Measurements from ENCODE around the gene CAMK1G. TPM values are rescaled to one million over a fixed set of nuclear protein-coding genes. Genes with fewer than 3 reads are reported as not detected.
A peak's percentile ranks its signal among the peaks of the same experiment; 100 is the strongest.

Gene CAMK1G
- total RNA-seq, 2 experiments from 2014 or later, result not detected

DNA sequence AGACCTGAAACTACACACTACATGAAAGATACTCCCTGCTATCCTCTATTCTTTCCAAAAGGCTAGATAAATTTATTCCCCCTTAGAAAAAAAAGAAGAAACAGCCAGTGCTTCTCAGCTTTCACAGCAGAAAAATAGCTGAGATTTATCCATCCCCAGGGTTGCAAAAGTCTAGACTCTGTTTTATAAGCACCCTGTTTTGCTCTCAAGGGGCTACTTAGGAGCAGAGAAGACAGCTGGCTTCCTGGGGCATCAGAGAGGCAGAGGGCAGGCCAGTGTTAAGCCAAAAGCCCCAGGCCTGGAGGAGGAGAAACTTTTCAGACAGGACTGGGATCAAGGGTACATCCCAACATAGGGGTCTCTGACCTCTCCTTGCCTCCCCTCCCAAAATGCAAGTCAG lies 64.8 kb downstream of the CAMK1G start:
- Mint-ChIP-seq H3K27me3 (no peaks in the 10 kb centered on the region), H3K4me3 (no peak overlapping the region), H3K27ac (no peak overlapping the region), H3K36me3 (ENCODE audit: low read depth) (no peaks in the 10 kb centered on the region), H3K4me1 (ENCODE audit: low read depth) (peaks cover 32% of the 10 kb centered on the region), H3K9me3 (no peaks in the 10 kb centered on the region)
- no peak overlapping the region for H3K27ac ChIP-seq (ENCODE audit: low read depth in 1 of 2, low read length in 2 of 2)
- H3K27me3 ChIP-seq (ENCODE audit: control insufficient read depth in 1 of 2, insufficient read depth in 2 of 2, low read length in 2 of 2), result no peaks in the 10 kb centered on the region
- peaks cover 30% of the 10 kb centered on the region for H3K4me1 ChIP-seq (ENCODE audit: insufficient read depth, low read length)
- TF ChIP-seq, protein P1, sequence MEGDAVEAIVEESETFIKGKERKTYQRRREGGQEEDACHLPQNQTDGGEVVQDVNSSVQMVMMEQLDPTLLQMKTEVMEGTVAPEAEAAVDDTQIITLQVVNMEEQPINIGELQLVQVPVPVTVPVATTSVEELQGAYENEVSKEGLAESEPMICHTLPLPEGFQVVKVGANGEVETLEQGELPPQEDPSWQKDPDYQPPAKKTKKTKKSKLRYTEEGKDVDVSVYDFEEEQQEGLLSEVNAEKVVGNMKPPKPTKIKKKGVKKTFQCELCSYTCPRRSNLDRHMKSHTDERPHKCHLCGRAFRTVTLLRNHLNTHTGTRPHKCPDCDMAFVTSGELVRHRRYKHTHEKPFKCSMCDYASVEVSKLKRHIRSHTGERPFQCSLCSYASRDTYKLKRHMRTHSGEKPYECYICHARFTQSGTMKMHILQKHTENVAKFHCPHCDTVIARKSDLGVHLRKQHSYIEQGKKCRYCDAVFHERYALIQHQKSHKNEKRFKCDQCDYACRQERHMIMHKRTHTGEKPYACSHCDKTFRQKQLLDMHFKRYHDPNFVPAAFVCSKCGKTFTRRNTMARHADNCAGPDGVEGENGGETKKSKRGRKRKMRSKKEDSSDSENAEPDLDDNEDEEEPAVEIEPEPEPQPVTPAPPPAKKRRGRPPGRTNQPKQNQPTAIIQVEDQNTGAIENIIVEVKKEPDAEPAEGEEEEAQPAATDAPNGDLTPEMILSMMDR (IDR thresholded peaks at IDR 0.05), result no peak
- DNase-seq (no peak), ATAC-seq (ENCODE audit: poor library complexity) (no peak)
- no peaks in the 10 kb centered on the region for H3K36me3 ChIP-seq (ENCODE audit: insufficient read depth, low read length)
- no peak overlapping the region for H3K4me3 ChIP-seq (ENCODE audit: low read length)
- CTCF ChIA-PET, result no interaction called here
- intact Hi-C loops (cut with DNase I, micrococcal nuclease), result no loop called here
- no peaks in the 10 kb centered on the region for H3K9me3 ChIP-seq (ENCODE audit: control insufficient read depth in 1 of 2, insufficient read depth in 1 of 2, low read length in 2 of 2)
- POLR2A ChIA-PET, result no interaction called here

DNA sequence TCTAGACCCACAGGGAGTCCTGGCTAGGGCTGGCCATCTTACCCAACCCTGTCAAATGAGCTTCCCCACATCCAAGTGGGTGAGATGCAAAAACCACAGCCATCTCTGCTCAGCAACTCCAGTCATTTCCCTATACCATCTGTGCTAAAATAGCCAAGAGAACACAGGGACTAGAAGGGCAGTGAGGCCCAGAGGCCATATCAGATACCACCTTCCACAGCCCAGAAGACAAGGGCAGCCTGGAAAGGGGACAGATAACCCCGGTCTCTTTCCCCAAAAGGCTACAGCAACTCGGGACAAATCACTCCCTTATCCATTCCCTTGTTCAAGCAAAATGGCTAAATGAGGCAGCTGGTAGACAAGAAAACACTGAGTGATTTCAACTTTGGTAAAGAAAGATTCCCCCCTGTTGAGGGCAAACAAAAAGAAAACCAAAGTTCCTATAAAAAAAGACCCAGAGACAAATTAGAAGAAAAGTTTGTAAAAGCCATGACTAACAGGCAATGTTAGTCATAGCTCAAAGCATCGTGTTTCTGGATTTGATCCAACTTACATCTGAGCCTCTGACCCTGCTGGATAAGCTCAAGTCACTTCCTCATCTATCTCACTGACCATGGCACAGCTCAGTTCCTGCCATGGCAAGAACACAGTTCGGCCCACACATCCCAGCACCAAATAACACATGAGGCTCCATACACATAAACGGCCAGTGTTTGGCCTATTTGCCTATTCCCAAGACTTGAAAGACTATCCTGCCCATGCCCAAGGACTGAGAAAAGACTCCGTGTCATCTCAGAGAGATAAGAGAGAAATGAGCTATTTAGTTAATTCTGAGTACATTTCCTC lies 65.6 kb downstream of the CAMK1G start:
- Mint-ChIP-seq H3K4me1 (ENCODE audit: low read depth) (peaks cover 32% of the 10 kb centered on the region), H3K27ac (no peak overlapping the region), H3K4me3 (no peak overlapping the region)

DNA sequence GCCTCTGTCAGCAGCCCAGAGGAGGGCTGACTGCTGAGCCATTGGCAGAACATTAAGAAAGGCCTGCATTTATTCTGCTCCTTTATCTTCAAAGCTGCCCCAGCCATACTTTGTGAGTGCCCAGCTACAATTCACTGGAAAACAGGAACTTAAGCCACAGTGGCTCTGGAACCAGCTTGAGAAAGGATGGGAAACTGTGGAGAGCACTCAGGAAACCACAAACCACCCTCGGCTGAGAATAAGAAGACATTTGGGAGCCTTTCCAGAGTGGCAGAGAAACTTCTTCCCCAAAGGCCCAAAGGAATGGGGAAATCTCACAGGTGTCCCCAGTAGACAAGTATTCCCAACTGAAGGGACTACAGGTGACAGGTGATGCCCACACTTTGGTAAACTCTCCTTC lies 66.9 kb downstream of the CAMK1G start:
- POLR2A ChIA-PET, result no interaction called here
- DNase-seq (peak in 2 of 14 experiments; percentile 39 to 44), ATAC-seq (ENCODE audit: poor library complexity) (no peak)
- TF ChIP-seq, protein P1 (IDR thresholded peaks at IDR 0.05), result no peak
- no peaks in the 10 kb centered on the region for H3K9me3 ChIP-seq (ENCODE audit: control insufficient read depth in 1 of 2, insufficient read depth in 1 of 2, low read length in 2 of 2)
- no peaks in the 10 kb centered on the region for H3K36me3 Mint-ChIP-seq (ENCODE audit: low read depth)
- no peak overlapping the region for H3K27ac Mint-ChIP-seq
- no peaks in the 10 kb centered on the region for H3K9me3 Mint-ChIP-seq
- no peaks in the 10 kb centered on the region for H3K36me3 ChIP-seq (ENCODE audit: insufficient read depth, low read length)
- H3K4me1 Mint-ChIP-seq (ENCODE audit: low read depth), result peaks cover 32% of the 10 kb centered on the region
- peaks cover 30% of the 10 kb centered on the region for H3K4me1 ChIP-seq (ENCODE audit: insufficient read depth, low read length)
- intact Hi-C loops (cut with DNase I, micrococcal nuclease), result no loop called here
- H3K4me3 ChIP-seq (ENCODE audit: low read length), result no peak overlapping the region
- H3K27me3 ChIP-seq (ENCODE audit: control insufficient read depth in 1 of 2, insufficient read depth in 2 of 2, low read length in 2 of 2), result no peaks in the 10 kb centered on the region
- no peak overlapping the region for H3K27ac ChIP-seq (ENCODE audit: low read depth in 1 of 2, low read length in 2 of 2)
- CTCF ChIA-PET, result no interaction called here
- no peak overlapping the region for H3K4me3 Mint-ChIP-seq
- H3K27me3 Mint-ChIP-seq, result no peaks in the 10 kb centered on the region

More for the DNA sequence above, 65.6 kb downstream of the CAMK1G start:
- Mint-ChIP-seq H3K27me3 (no peaks in the 10 kb centered on the region), H3K9me3 (no peaks in the 10 kb centered on the region), H3K36me3 (ENCODE audit: low read depth) (no peaks in the 10 kb centered on the region)
- peaks cover 30% of the 10 kb centered on the region for H3K4me1 ChIP-seq (ENCODE audit: insufficient read depth, low read length)
- ChIA-PET CTCF (no interaction called here), POLR2A (no interaction called here)
- no peak overlapping the region for H3K27ac ChIP-seq (ENCODE audit: low read depth in 1 of 2, low read length in 2 of 2)
- H3K36me3 ChIP-seq (ENCODE audit: insufficient read depth, low read length), result no peaks in the 10 kb centered on the region
- TF ChIP-seq, protein P1 (IDR thresholded peaks at IDR 0.05), result no peak
- DNase-seq (peak in 2 of 14 experiments; percentile 60 to 67), ATAC-seq (ENCODE audit: poor library complexity) (no peak)
- H3K9me3 ChIP-seq (ENCODE audit: control insufficient read depth in 1 of 2, insufficient read depth in 1 of 2, low read length in 2 of 2), result no peaks in the 10 kb centered on the region
- intact Hi-C loops (cut with DNase I, micrococcal nuclease), result no loop called here
- no peaks in the 10 kb centered on the region for H3K27me3 ChIP-seq (ENCODE audit: control insufficient read depth in 1 of 2, insufficient read depth in 2 of 2, low read length in 2 of 2)
- H3K4me3 ChIP-seq (ENCODE audit: low read length), result no peak overlapping the region

Data from CD4-positive, alpha-beta T cell (primary cell).